B cell (primary cell): ENCODE data around the gene ESRP2.

Experiments
- CTCF ChIP-seq: fragments of 200-600 bp; IDR thresholded peaks from one replicate; pipeline ENCODE4 v1.8.0; 2022; ENCODE audit warnings: antibody characterized with exemption, mild to moderate bottlenecking
- EZH2 ChIP-seq: IDR thresholded peaks from 2 replicates; pipeline ENCODE4 v1.6.1; 2012; ENCODE audit warnings: borderline replicate concordance, low read depth, mild to moderate bottlenecking, moderate library complexity, low read length; ENCODE audit not compliant: insufficient read depth, poor library complexity, severe bottlenecking

- no peak for TF ChIP-seq CTCF
- TF ChIP-seq EZH2, result no peak
Observed at GRCh38 chr16:68273459-68273858, 37.5 kb upstream of the ESRP2 start.
